SK-N-SH (cell line): Measurements from ENCODE around the gene PODXL2. TPM values are rescaled to one million over a fixed set of nuclear protein-coding genes. Genes with fewer than 3 reads are reported as not detected.

Experiments used
- CTCF ChIA-PET: fragments of 300-600, 350-600 bp; formaldehyde crosslinking; extraction: SDS; loops from one replicate; lab custom pipeline; 2021; lab: Yijun Ruan, JAX
- POLR2A ChIA-PET: fragments of 350-600 bp; sonication (Branson Sonifier 250); formaldehyde crosslinking; extraction: SDS; loops from one replicate; lab custom pipeline; 2020; ENCODE audit warnings: antibody characterized with exemption, inconsistent platforms; lab: Yijun Ruan, JAX
- DNase-seq: peaks from one replicate; pipeline ENCODE4 v3.0.0; 2012
- H2AFZ ChIP-seq: fragments of 200-600 bp; sonication (generic); 2 replicates; pipeline ENCODE4 v1.8.1; 2016; ENCODE audit warnings: antibody characterized with exemption, mild to moderate bottlenecking, low read depth
- H3F3A ChIP-seq: fragments of 200-600 bp; sonication (generic); replicated peaks from 2 replicates; pipeline ENCODE3; 2016; ENCODE audit warnings: antibody characterized with exemption, mild to moderate bottlenecking; ENCODE audit not compliant: insufficient read depth
- H3K27ac ChIP-seq, 2 experiments: fragments of 200-500 bp in 1 of 2; fragments of 200-600 bp in 1 of 2; sonication (Bioruptor generic) in 1 of 2; sonication (generic), shearing (Covaris generic) in 1 of 2; 2 replicates each; pipeline versions ENCODE4 v1.5.1 to v1.6.1; 2014 to 2016; ENCODE audit warnings: low read depth in 2 of 2, inconsistent platforms in 1 of 2, low read length in 1 of 2, mild to moderate bottlenecking in 1 of 2, mixed read lengths in 1 of 2
- H3K27me3 ChIP-seq: fragments of 200-600 bp; sonication (generic), shearing (Covaris generic); 2 replicates; pipeline ENCODE4 v1.6.1; 2016; ENCODE audit warnings: mixed run types; ENCODE audit not compliant: insufficient read depth
- H3K36me3 ChIP-seq, 2 experiments: fragments of 200-500 bp in 1 of 2; fragments of 200-600 bp in 1 of 2; sonication (Bioruptor generic) in 1 of 2; sonication (generic) in 1 of 2; replicated peaks in 1 of 2; 2 replicates each; pipeline versions ENCODE3 to v1.5.1; 2014 to 2016; ENCODE audit warnings: low read length in 1 of 2, mild to moderate bottlenecking in 1 of 2; ENCODE audit not compliant: insufficient read depth in 2 of 2, control insufficient read depth in 1 of 2
- H3K4me1 ChIP-seq, 2 experiments: fragments of 200-500 bp in 1 of 2; fragments of 200-600 bp in 1 of 2; sonication (Bioruptor generic) in 1 of 2; sonication (generic), shearing (Covaris generic) in 1 of 2; 2 replicates each; pipeline versions ENCODE4 v1.5.1 to v1.6.1; 2014 to 2016; ENCODE audit warnings: low read depth in 1 of 2, low read length in 1 of 2, mixed run types in 1 of 2; ENCODE audit not compliant: insufficient read depth in 2 of 2, control insufficient read depth in 1 of 2
- H3K4me2 ChIP-seq: fragments of 200-600 bp; sonication (generic), shearing (Covaris generic); 2 replicates; pipeline ENCODE4 v1.6.1; 2017; ENCODE audit warnings: mixed run types
- H3K4me3 ChIP-seq, 2 experiments: fragments of 200-500 bp in 1 of 2; fragments of 200-600 bp in 1 of 2; sonication (Bioruptor generic) in 1 of 2; sonication (generic), shearing (Covaris generic) in 1 of 2; 2 replicates each; pipeline versions ENCODE4 v1.5.1 to v1.8.1; 2014 to 2016; ENCODE audit warnings: low read depth in 2 of 2, inconsistent platforms in 1 of 2, low read length in 1 of 2, mild to moderate bottlenecking in 1 of 2, mixed read lengths in 1 of 2, moderate library complexity in 1 of 2
- H3K79me2 ChIP-seq: fragments of 200-600 bp; sonication (generic); 2 replicates; pipeline ENCODE4 v1.8.1; 2017; ENCODE audit warnings: mild to moderate bottlenecking; ENCODE audit not compliant: insufficient read depth
- H3K9ac ChIP-seq: fragments of 200-600 bp; sonication (generic); 2 replicates; pipeline ENCODE4 v1.6.1; 2017; ENCODE audit warnings: mixed run types
- H3K9me2 ChIP-seq: fragments of 200-600 bp; sonication (generic); 2 replicates; pipeline ENCODE4 v1.6.1; 2017; ENCODE audit warnings: mixed run types
- H3K9me3 ChIP-seq: fragments of 200-600 bp; sonication (generic); 2 replicates; pipeline ENCODE4 v1.6.1; 2017; ENCODE audit warnings: mixed run types, mild to moderate bottlenecking, moderate library complexity
- H4K20me1 ChIP-seq: fragments of 200-600 bp; sonication (generic); 2 replicates; pipeline ENCODE4 v1.6.1; 2017; ENCODE audit warnings: mild to moderate bottlenecking, mixed run types; ENCODE audit not compliant: insufficient read depth
- CHD2 ChIP-seq: fragments of 150-350 bp; IDR thresholded peaks from 2 replicates; pipeline ENCODE4 v1.6.1; 2018; ENCODE audit warnings: low read length; ENCODE audit not compliant: partially characterized antibody
- CTCF ChIP-seq: fragments of 200-600 bp; sonication (generic); IDR thresholded peaks from 2 replicates; pipeline ENCODE4 v1.6.1; 2017; ENCODE audit warnings: antibody characterized with exemption, mild to moderate bottlenecking, moderate library complexity
- ELF1 ChIP-seq: IDR thresholded peaks from 2 replicates; pipeline ENCODE4 v1.4.0; 2012
- EP300 ChIP-seq, 2 experiments: IDR thresholded peaks; 2 replicates each; pipeline versions ENCODE4 v1.4.0 to v1.6.1; 2012; ENCODE audit warnings: borderline replicate concordance in 1 of 2, low read depth in 1 of 2, low read length in 1 of 2
- FOXJ3 ChIP-seq: sonication (generic); formaldehyde crosslinking; IDR thresholded peaks from 2 replicates; pipeline ENCODE4 v1.5.1; 2020; ENCODE audit warnings: mild to moderate bottlenecking, missing genetic modification reagents
- FOXM1 ChIP-seq: IDR thresholded peaks from 2 replicates; pipeline ENCODE4 v1.4.0; 2012; ENCODE audit warnings: low read depth, mild to moderate bottlenecking
- JUND ChIP-seq: IDR thresholded peaks from 2 replicates; pipeline ENCODE4 v1.4.0; 2012
- MAX ChIP-seq: IDR thresholded peaks from 2 replicates; pipeline ENCODE4 v1.4.0; 2012; ENCODE audit warnings: low read depth
- MEF2A ChIP-seq: IDR thresholded peaks from 2 replicates; pipeline ENCODE4 v1.4.0; 2012; ENCODE audit warnings: low read depth, borderline replicate concordance
- NFIC ChIP-seq: IDR thresholded peaks from 2 replicates; pipeline ENCODE4 v1.4.0; 2012; ENCODE audit warnings: borderline replicate concordance
- PBX3 ChIP-seq: IDR thresholded peaks from 2 replicates; pipeline ENCODE4; 2012
- POLR2AphosphoS5 ChIP-seq: IDR thresholded peaks from 2 replicates; pipeline ENCODE4 v1.6.1; 2012; ENCODE audit warnings: low read depth, low read length
- RAD21 ChIP-seq: IDR thresholded peaks from 2 replicates; pipeline ENCODE4 v1.6.1; 2012; ENCODE audit warnings: mild to moderate bottlenecking, low read length
- RCOR1 ChIP-seq: fragments of 150-350 bp; IDR thresholded peaks from 2 replicates; pipeline ENCODE4 v1.6.1; 2017; ENCODE audit warnings: antibody characterized with exemption, low read length
- RFX5 ChIP-seq: IDR thresholded peaks from 2 replicates; pipeline ENCODE4 v1.6.1; 2012; ENCODE audit warnings: mild to moderate bottlenecking, improper control_type of control experiment, low read length
- TAF1 ChIP-seq: IDR thresholded peaks from 2 replicates; pipeline ENCODE4 v1.6.1; 2012; ENCODE audit warnings: low read depth, mild to moderate bottlenecking, low read length, moderate library complexity, borderline replicate concordance
- YY1 ChIP-seq: IDR thresholded peaks from 2 replicates; pipeline ENCODE4 v1.4.0; 2012; ENCODE audit warnings: low read depth, mild to moderate bottlenecking
- WGBS: methylation state at CpG from one replicate; pipeline ENCODE4 v1.1.6; 2017; ENCODE audit warnings: low lambda C conversion rate; 5-methylcytosine and 5-hydroxymethylcytosine counted together
- polyA plus RNA-seq, 3 experiments: library from polyadenylated mRNA; depleted of rRNA; stranded (reverse); fragments of >200 nt; gene quantifications; 2 replicates each; pipeline ENCODE4 v1.2.3, GENCODE V29; 2012
- TF ChIP-seq, protein P1 (sequence below): fragments of 150-350 bp; IDR thresholded peaks from 2 replicates; pipeline ENCODE4 v1.6.1; 2017; ENCODE audit warnings: antibody characterized with exemption, low read length, low read depth, borderline replicate concordance
- TF ChIP-seq, protein P2 (sequence below): IDR thresholded peaks from 2 replicates; pipeline ENCODE4 v1.4.0; 2012; ENCODE audit warnings: low read depth, borderline replicate concordance

Gene PODXL2
- polyA plus RNA-seq, 1 of the 3 experiments (the other 2 are of a cell fraction): 27.5 TPM

GRCh38 chr3:127714866-127715265 lies 85.9 kb downstream of the PODXL2 start:
- Histone ChIP-seq H4K20me1 (no peaks in the 10 kb centered on the region), H3K9ac (no peak overlapping the region), H3K4me2 (no peak overlapping the region), H3K4me1 (peaks cover 0 to 49% of the 10 kb centered on the region in 2 experiments; a peak in 1 of 4 replicates), H2AFZ (no peak overlapping the region), H3K9me2 (no peaks in the 10 kb centered on the region), H3F3A (no peaks in the 10 kb centered on the region), H3K9me3 (no peaks in the 10 kb centered on the region), H3K27ac (no peak overlapping the region), H3K79me2 (no peaks in the 10 kb centered on the region), H3K4me3 (no peak overlapping the region), H3K27me3 (no peaks in the 10 kb centered on the region), H3K36me3 (no peaks in the 10 kb centered on the region)
- ChIA-PET CTCF (interaction anchor here (4.3 kb wide), 1 partner anchor 18 kb away, joined by 15 read pairs; no protein-coding TSS in a partner anchor), POLR2A (no interaction called here)
- no peak for TF ChIP-seq RAD21
- no peak for TF ChIP-seq FOXM1
- no peak for TF ChIP-seq ELF1
- TF ChIP-seq MAX: no peak
- no peak for TF ChIP-seq TAF1
- TF ChIP-seq, protein P1, sequence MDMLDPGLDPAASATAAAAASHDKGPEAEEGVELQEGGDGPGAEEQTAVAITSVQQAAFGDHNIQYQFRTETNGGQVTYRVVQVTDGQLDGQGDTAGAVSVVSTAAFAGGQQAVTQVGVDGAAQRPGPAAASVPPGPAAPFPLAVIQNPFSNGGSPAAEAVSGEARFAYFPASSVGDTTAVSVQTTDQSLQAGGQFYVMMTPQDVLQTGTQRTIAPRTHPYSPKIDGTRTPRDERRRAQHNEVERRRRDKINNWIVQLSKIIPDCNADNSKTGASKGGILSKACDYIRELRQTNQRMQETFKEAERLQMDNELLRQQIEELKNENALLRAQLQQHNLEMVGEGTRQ: no peak
- TF ChIP-seq PBX3: no peak
- no peak for TF ChIP-seq POLR2AphosphoS5
- no peak for TF ChIP-seq FOXJ3 (CRISPR knock-in tag)
- no peak for TF ChIP-seq RCOR1
- TF ChIP-seq EP300 (IDR thresholded peaks at IDR 0.05; ENCODE audit: borderline replicate concordance in 1 of 2, low read depth in 1 of 2, low read length in 1 of 2): no peak
- no peak for TF ChIP-seq CHD2
- TF ChIP-seq NFIC: no peak
- TF ChIP-seq YY1: no peak
- TF ChIP-seq JUND: no peak
- no peak for TF ChIP-seq CTCF
- no peak for TF ChIP-seq RFX5
- TF ChIP-seq, protein P2, sequence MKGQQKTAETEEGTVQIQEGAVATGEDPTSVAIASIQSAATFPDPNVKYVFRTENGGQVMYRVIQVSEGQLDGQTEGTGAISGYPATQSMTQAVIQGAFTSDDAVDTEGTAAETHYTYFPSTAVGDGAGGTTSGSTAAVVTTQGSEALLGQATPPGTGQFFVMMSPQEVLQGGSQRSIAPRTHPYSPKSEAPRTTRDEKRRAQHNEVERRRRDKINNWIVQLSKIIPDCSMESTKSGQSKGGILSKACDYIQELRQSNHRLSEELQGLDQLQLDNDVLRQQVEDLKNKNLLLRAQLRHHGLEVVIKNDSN: no peak
- TF ChIP-seq MEF2A: no peak
- WGBS: 87% methylated on average over 3 of the region's 5 CpGs
- no peak for DNase-seq
